ENCODE data around the gene QRICH2. TPM values are rescaled to one million over a fixed set of nuclear protein-coding genes. Genes with fewer than 3 reads are reported as not detected.
"Not testable (repeated sequence)": the region's sequence is repeated elsewhere in the genome, so short reads cannot be mapped to it uniquely, and the experiment has no call there.

The QRICH2 gene
- total RNA-seq, 2 donors from 2014 or later, result 0.85 to 2.1 TPM

- not testable (repeated sequence) for H3K36me3 Mint-ChIP-seq (ENCODE audit: low read depth); H3K27me3 Mint-ChIP-seq; H3K4me3 Mint-ChIP-seq; H3K27ac Mint-ChIP-seq; ATAC-seq (replicated peaks); H3K9me3 Mint-ChIP-seq
- peaks cover 21% of the 10 kb centered on the region for H3K4me1 Mint-ChIP-seq
Measured at GRCh38 chr17:76244721-76245120, 63.4 kb downstream of the QRICH2 start.

- Mint-ChIP-seq H3K4me1 (peaks cover 21% of the 10 kb centered on the region), H3K4me3 (no peak overlapping the region), H3K27me3 (no peaks in the 10 kb centered on the region), H3K27ac (no peak overlapping the region), H3K36me3 (ENCODE audit: low read depth) (peaks cover 5% of the 10 kb centered on the region), H3K9me3 (no peaks in the 10 kb centered on the region)
- no peak for ATAC-seq (replicated peaks)
Measured at GRCh38 chr17:76243826-76244679, 64.0 kb downstream of the QRICH2 start.

- peaks cover 5% of the 10 kb centered on the region for H3K36me3 Mint-ChIP-seq (ENCODE audit: low read depth)
- peak overlapping the region; percentile 88 for H3K4me3 Mint-ChIP-seq
- H3K27me3 Mint-ChIP-seq, result no peaks in the 10 kb centered on the region
- no peaks in the 10 kb centered on the region for H3K9me3 Mint-ChIP-seq
- no peak for ATAC-seq (replicated peaks)
- no peak overlapping the region for H3K27ac Mint-ChIP-seq
- H3K4me1 Mint-ChIP-seq, result peaks cover 20% of the 10 kb centered on the region
Measured at GRCh38 chr17:76241691-76242255, 66.3 kb downstream of the QRICH2 start.

GRCh38 chr17:76241204-76241538, 66.9 kb downstream of the QRICH2 start:
- Mint-ChIP-seq H3K27me3 (no peaks in the 10 kb centered on the region), H3K27ac (peak overlapping the region; percentile 47), H3K36me3 (ENCODE audit: low read depth) (peaks cover 5% of the 10 kb centered on the region), H3K9me3 (no peaks in the 10 kb centered on the region), H3K4me1 (peaks cover 14% of the 10 kb centered on the region), H3K4me3 (peak overlapping the region; percentile 88)
- no peak for ATAC-seq (replicated peaks)

GRCh38 chr17:76240461-76241203, 67.4 kb downstream of the QRICH2 start, which contains the start of gene RNF157:
Gene RNF157 (minus strand): TSS chr17:76240493. CDS start chr17:76240240, 253 bp downstream.
- peak within 1 kb of the TSS; percentile 47 for H3K27ac Mint-ChIP-seq
- peaks cover 10% of the 10 kb centered on the region for H3K4me1 Mint-ChIP-seq
- no peaks in the 10 kb centered on the region for H3K27me3 Mint-ChIP-seq
- peak within 1 kb of the TSS; percentile 88 for H3K4me3 Mint-ChIP-seq
- peak; percentile 95 for ATAC-seq (replicated peaks)
- H3K36me3 Mint-ChIP-seq (ENCODE audit: low read depth), result peaks cover 5% of the 10 kb centered on the region
- H3K9me3 Mint-ChIP-seq, result no peaks in the 10 kb centered on the region

GRCh38 chr17:76239538-76240274, 68.4 kb downstream of the QRICH2 start:
- Mint-ChIP-seq H3K27me3 (no peaks in the 10 kb centered on the region), H3K4me1 (peaks cover 10% of the 10 kb centered on the region), H3K9me3 (no peaks in the 10 kb centered on the region), H3K27ac (no peak overlapping the region), H3K4me3 (peak overlapping the region; percentile 69), H3K36me3 (ENCODE audit: low read depth) (peaks cover 5% of the 10 kb centered on the region)
- peak; percentile 14 for ATAC-seq (replicated peaks)

GRCh38 chr17:76238847-76239537, 69.1 kb downstream of the QRICH2 start:
- Mint-ChIP-seq H3K27me3 (no peaks in the 10 kb centered on the region), H3K4me1 (peaks cover 12% of the 10 kb centered on the region), H3K4me3 (peak overlapping the region; percentile 69), H3K27ac (no peak overlapping the region), H3K36me3 (ENCODE audit: low read depth) (peaks cover 5% of the 10 kb centered on the region), H3K9me3 (no peaks in the 10 kb centered on the region)
- ATAC-seq (replicated peaks), result no peak

GRCh38 chr17:76237859-76238313, 70.2 kb downstream of the QRICH2 start:
- Mint-ChIP-seq H3K4me3 (peak overlapping the region; percentile 69), H3K9me3 (no peaks in the 10 kb centered on the region), H3K36me3 (ENCODE audit: low read depth) (peaks cover 5% of the 10 kb centered on the region), H3K4me1 (peaks cover 19% of the 10 kb centered on the region), H3K27me3 (no peaks in the 10 kb centered on the region), H3K27ac (no peak overlapping the region)
- ATAC-seq (replicated peaks), result no peak

GRCh38 chr17:76236603-76237002, 71.5 kb downstream of the QRICH2 start:
- Mint-ChIP-seq H3K27me3 (no peaks in the 10 kb centered on the region), H3K9me3 (no peaks in the 10 kb centered on the region)
- no peak for ATAC-seq (replicated peaks)

GRCh38 chr17:76235883-76236282, 72.2 kb downstream of the QRICH2 start:
- H3K27me3 Mint-ChIP-seq, result no peaks in the 10 kb centered on the region

More at GRCh38 chr17:76236603-76237002, 71.5 kb downstream of the QRICH2 start:
- Mint-ChIP-seq H3K36me3 (ENCODE audit: low read depth) (peaks cover 5% of the 10 kb centered on the region), H3K4me3 (no peak overlapping the region), H3K27ac (no peak overlapping the region), H3K4me1 (peaks cover 19% of the 10 kb centered on the region)

GRCh38 chr17:76234354-76234679, 73.8 kb downstream of the QRICH2 start:
- H3K27ac Mint-ChIP-seq, result peak overlapping the region; percentile 18
- ATAC-seq (replicated peaks), result peak; percentile 69
- peak overlapping the region; percentile 49 for H3K4me3 Mint-ChIP-seq
- no peaks in the 10 kb centered on the region for H3K27me3 Mint-ChIP-seq
- no peaks in the 10 kb centered on the region for H3K9me3 Mint-ChIP-seq
- no peaks in the 10 kb centered on the region for H3K36me3 Mint-ChIP-seq (ENCODE audit: low read depth)
- H3K4me1 Mint-ChIP-seq, result peaks cover 17% of the 10 kb centered on the region

More at GRCh38 chr17:76235883-76236282, 72.2 kb downstream of the QRICH2 start:
- Mint-ChIP-seq H3K27ac (no peak overlapping the region), H3K9me3 (no peaks in the 10 kb centered on the region), H3K4me1 (peaks cover 15% of the 10 kb centered on the region), H3K36me3 (ENCODE audit: low read depth) (peaks cover 1% of the 10 kb centered on the region), H3K4me3 (no peak overlapping the region)
- no peak for ATAC-seq (replicated peaks)

- H3K36me3 Mint-ChIP-seq (ENCODE audit: low read depth), result no peaks in the 10 kb centered on the region
- no peak for ATAC-seq (replicated peaks)
- peak overlapping the region; percentile 18 for H3K27ac Mint-ChIP-seq
- peaks cover 18% of the 10 kb centered on the region for H3K4me1 Mint-ChIP-seq
- no peaks in the 10 kb centered on the region for H3K27me3 Mint-ChIP-seq
- H3K9me3 Mint-ChIP-seq, result no peaks in the 10 kb centered on the region
- H3K4me3 Mint-ChIP-seq, result peak overlapping the region; percentile 49
Measured at GRCh38 chr17:76233588-76234353, 74.3 kb downstream of the QRICH2 start.

GRCh38 chr17:76232342-76232741, 75.7 kb downstream of the QRICH2 start:
- H3K27ac Mint-ChIP-seq, result no peak overlapping the region
- H3K9me3 Mint-ChIP-seq, result no peaks in the 10 kb centered on the region
- H3K4me1 Mint-ChIP-seq, result peaks cover 24% of the 10 kb centered on the region
- no peaks in the 10 kb centered on the region for H3K27me3 Mint-ChIP-seq
- no peak overlapping the region for H3K4me3 Mint-ChIP-seq
- H3K36me3 Mint-ChIP-seq (ENCODE audit: low read depth), result no peaks in the 10 kb centered on the region
- no peak for ATAC-seq (replicated peaks)
